Neural cell (in vitro differentiated cells): ENCODE measurements around the gene ZC3H4. TPM values are rescaled to one million over a fixed set of nuclear protein-coding genes. Genes with fewer than 3 reads are reported as not detected.

ENCODE experiments used
- H2AFZ ChIP-seq: fragments of 200-600, 300-800 bp; sonication (generic), shearing (Covaris generic); 2 replicates; pipeline ENCODE4 v1.6.0; 2014; ENCODE audit warnings: low read depth, mild to moderate bottlenecking, antibody characterized with exemption, low read length, moderate library complexity
- H3F3A ChIP-seq: fragments of 200-600 bp; shearing (Covaris generic); 2 replicates; pipeline ENCODE4 v1.6.1; 2016; ENCODE audit warnings: mild to moderate bottlenecking, moderate library complexity, mixed read lengths, antibody characterized with exemption, low read length; ENCODE audit not compliant: insufficient read depth, poor library complexity, severe bottlenecking
- H3K27ac ChIP-seq: fragments of 200-600, 300-800 bp; sonication (generic), shearing (Covaris generic); 2 replicates; pipeline ENCODE4 v1.5.1; 2014; ENCODE audit warnings: mild to moderate bottlenecking, low read length, moderate library complexity
- H3K27me3 ChIP-seq: fragments of 300-800, 200-600 bp; sonication (generic), shearing (Covaris generic); 2 replicates; pipeline ENCODE4 v1.6.0; 2014; ENCODE audit warnings: mild to moderate bottlenecking, low read depth, low read length, moderate library complexity; ENCODE audit not compliant: insufficient read depth
- H3K36me3 ChIP-seq: fragments of 300-800, 200-600 bp; sonication (generic), shearing (Covaris generic); 2 replicates; pipeline ENCODE4 v1.5.1; 2014; ENCODE audit warnings: mild to moderate bottlenecking, antibody characterized with exemption, low read length, moderate library complexity; ENCODE audit not compliant: insufficient read depth
- H3K4me2 ChIP-seq: fragments of 300-800, 200-600 bp; sonication (generic), shearing (Covaris generic); 2 replicates; pipeline ENCODE4 v1.6.0; 2014; ENCODE audit warnings: mild to moderate bottlenecking, low read length
- H3K4me3 ChIP-seq: fragments of 300-800, 200-600 bp; sonication (generic), shearing (Covaris generic); 2 replicates; pipeline ENCODE4 v1.5.1; 2014; ENCODE audit warnings: mild to moderate bottlenecking, low read length, moderate library complexity
- H3K79me2 ChIP-seq: fragments of 200-600 bp; shearing (Covaris generic); replicated peaks from 2 replicates; pipeline ENCODE4 v1.6.0; 2014; ENCODE audit warnings: mild to moderate bottlenecking, low read length, moderate library complexity; ENCODE audit not compliant: insufficient read depth
- H3K9ac ChIP-seq: fragments of 300-800, 200-600 bp; sonication (generic), shearing (Covaris generic); 2 replicates; pipeline ENCODE4 v1.6.1; 2016; ENCODE audit warnings: mild to moderate bottlenecking, low read length, mixed read lengths
- H3K9me2 ChIP-seq: fragments of 200-600 bp; shearing (Covaris generic); 2 replicates; pipeline ENCODE4 v1.6.1; 2016; ENCODE audit warnings: mild to moderate bottlenecking, low read length, mixed read lengths; ENCODE audit not compliant: insufficient read depth
- H3K9me3 ChIP-seq: fragments of 200-600, 300-800 bp; sonication (generic), shearing (Covaris generic); 2 replicates; pipeline ENCODE4 v1.6.1; 2016; ENCODE audit warnings: mild to moderate bottlenecking, mixed run types, low read length, moderate library complexity, mixed read lengths
- H4K20me1 ChIP-seq: fragments of 200-600 bp; shearing (Covaris generic); 2 replicates; pipeline ENCODE4 v1.6.1; 2016; ENCODE audit warnings: mild to moderate bottlenecking, mixed run types; ENCODE audit not compliant: insufficient read depth
- EP300 ChIP-seq: fragments of 450-650 bp; conservative IDR thresholded peaks from 2 replicates; pipeline ENCODE4 v1.6.1; 2014; ENCODE audit warnings: antibody characterized with exemption, mild to moderate bottlenecking, moderate library complexity; ENCODE audit not compliant: poor library complexity, severe bottlenecking
- EZH2 ChIP-seq: fragments of 200-600, 300-800 bp; shearing (Covaris generic), sonication (generic); IDR thresholded peaks from 2 replicates; pipeline ENCODE4 v1.6.1; 2014; ENCODE audit warnings: antibody characterized with exemption, low read length, borderline replicate concordance, mild to moderate bottlenecking; ENCODE audit not compliant: insufficient read depth, poor library complexity, severe bottlenecking
- MXI1 ChIP-seq: fragments of 450-650 bp; conservative IDR thresholded peaks from 2 replicates; pipeline ENCODE4 v1.6.1; 2014; ENCODE audit warnings: antibody characterized with exemption, mild to moderate bottlenecking; ENCODE audit not compliant: poor library complexity, severe bottlenecking
- POLR2AphosphoS5 ChIP-seq: IDR thresholded peaks from 2 replicates; pipeline ENCODE4 v1.6.1; 2012
- RAD21 ChIP-seq: fragments of 450-650 bp; conservative IDR thresholded peaks from 2 replicates; pipeline ENCODE4 v1.6.1; 2014; ENCODE audit warnings: antibody characterized with exemption, mild to moderate bottlenecking, moderate library complexity
- SMC3 ChIP-seq: fragments of 450-650 bp; conservative IDR thresholded peaks from 2 replicates; pipeline ENCODE4 v1.6.1; 2014; ENCODE audit warnings: antibody characterized with exemption, mild to moderate bottlenecking, moderate library complexity; ENCODE audit not compliant: poor library complexity
- TAF1 ChIP-seq: IDR thresholded peaks from 2 replicates; pipeline ENCODE4 v1.6.1; 2012; ENCODE audit warnings: low read depth
- polyA plus RNA-seq: library from polyadenylated mRNA; depleted of rRNA; stranded (reverse); fragments of >200 nt; gene quantifications from 2 replicates; pipeline ENCODE4 v1.2.3, GENCODE V29; 2014
- TF ChIP-seq, protein P1 (sequence below): IDR thresholded peaks from 2 replicates; pipeline ENCODE4 v1.6.1; 2012; ENCODE audit warnings: borderline replicate concordance
- TF ChIP-seq, protein P2 (sequence below): fragments of 450-650 bp; IDR thresholded peaks from 2 replicates; pipeline ENCODE4 v1.5.1; 2014; ENCODE audit warnings: antibody characterized with exemption, mild to moderate bottlenecking, moderate library complexity; ENCODE audit not compliant: poor library complexity, severe bottlenecking

Gene ZC3H4
- polyA plus RNA-seq, 1 donor from 2014 or later, result 5.1 TPM

- H3F3A ChIP-seq, result no peaks in the 10 kb centered on the region
- H3K79me2 ChIP-seq, result no peaks in the 10 kb centered on the region
- H3K9me2 ChIP-seq, result no peaks in the 10 kb centered on the region
- peak; percentile 44 for TF ChIP-seq EZH2
- TF ChIP-seq, protein P1, sequence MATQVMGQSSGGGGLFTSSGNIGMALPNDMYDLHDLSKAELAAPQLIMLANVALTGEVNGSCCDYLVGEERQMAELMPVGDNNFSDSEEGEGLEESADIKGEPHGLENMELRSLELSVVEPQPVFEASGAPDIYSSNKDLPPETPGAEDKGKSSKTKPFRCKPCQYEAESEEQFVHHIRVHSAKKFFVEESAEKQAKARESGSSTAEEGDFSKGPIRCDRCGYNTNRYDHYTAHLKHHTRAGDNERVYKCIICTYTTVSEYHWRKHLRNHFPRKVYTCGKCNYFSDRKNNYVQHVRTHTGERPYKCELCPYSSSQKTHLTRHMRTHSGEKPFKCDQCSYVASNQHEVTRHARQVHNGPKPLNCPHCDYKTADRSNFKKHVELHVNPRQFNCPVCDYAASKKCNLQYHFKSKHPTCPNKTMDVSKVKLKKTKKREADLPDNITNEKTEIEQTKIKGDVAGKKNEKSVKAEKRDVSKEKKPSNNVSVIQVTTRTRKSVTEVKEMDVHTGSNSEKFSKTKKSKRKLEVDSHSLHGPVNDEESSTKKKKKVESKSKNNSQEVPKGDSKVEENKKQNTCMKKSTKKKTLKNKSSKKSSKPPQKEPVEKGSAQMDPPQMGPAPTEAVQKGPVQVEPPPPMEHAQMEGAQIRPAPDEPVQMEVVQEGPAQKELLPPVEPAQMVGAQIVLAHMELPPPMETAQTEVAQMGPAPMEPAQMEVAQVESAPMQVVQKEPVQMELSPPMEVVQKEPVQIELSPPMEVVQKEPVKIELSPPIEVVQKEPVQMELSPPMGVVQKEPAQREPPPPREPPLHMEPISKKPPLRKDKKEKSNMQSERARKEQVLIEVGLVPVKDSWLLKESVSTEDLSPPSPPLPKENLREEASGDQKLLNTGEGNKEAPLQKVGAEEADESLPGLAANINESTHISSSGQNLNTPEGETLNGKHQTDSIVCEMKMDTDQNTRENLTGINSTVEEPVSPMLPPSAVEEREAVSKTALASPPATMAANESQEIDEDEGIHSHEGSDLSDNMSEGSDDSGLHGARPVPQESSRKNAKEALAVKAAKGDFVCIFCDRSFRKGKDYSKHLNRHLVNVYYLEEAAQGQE, result no peak
- H3K9me3 ChIP-seq, result no peaks in the 10 kb centered on the region
- peak overlapping the region; percentile 34 for H3K9ac ChIP-seq
- no peaks in the 10 kb centered on the region for H4K20me1 ChIP-seq
- H3K27ac ChIP-seq, result no peak overlapping the region
- no peaks in the 10 kb centered on the region for H3K36me3 ChIP-seq
- peaks cover 62% of the 10 kb centered on the region for H3K27me3 ChIP-seq
- H2AFZ ChIP-seq, result no peak overlapping the region
- no peak overlapping the region for H3K4me2 ChIP-seq
- peak overlapping the region; percentile 59 for H3K4me3 ChIP-seq
Measured at GRCh38 chr19:47022541-47023447, 90.8 kb downstream of the ZC3H4 start.

GRCh38 chr19:47022140-47022536, 91.4 kb downstream of the ZC3H4 start:
- Histone ChIP-seq H3K4me3 (no peak overlapping the region), H3K9me3 (no peaks in the 10 kb centered on the region), H3F3A (no peaks in the 10 kb centered on the region), H3K27me3 (peaks cover 61% of the 10 kb centered on the region), H3K4me2 (no peak overlapping the region), H3K9me2 (no peaks in the 10 kb centered on the region), H4K20me1 (no peaks in the 10 kb centered on the region), H2AFZ (no peak overlapping the region), H3K27ac (no peak overlapping the region), H3K9ac (no peak overlapping the region), H3K36me3 (no peaks in the 10 kb centered on the region), H3K79me2 (no peaks in the 10 kb centered on the region)
- TF ChIP-seq EZH2, result no peak
- TF ChIP-seq MXI1, result no peak
- TF ChIP-seq, protein P2, sequence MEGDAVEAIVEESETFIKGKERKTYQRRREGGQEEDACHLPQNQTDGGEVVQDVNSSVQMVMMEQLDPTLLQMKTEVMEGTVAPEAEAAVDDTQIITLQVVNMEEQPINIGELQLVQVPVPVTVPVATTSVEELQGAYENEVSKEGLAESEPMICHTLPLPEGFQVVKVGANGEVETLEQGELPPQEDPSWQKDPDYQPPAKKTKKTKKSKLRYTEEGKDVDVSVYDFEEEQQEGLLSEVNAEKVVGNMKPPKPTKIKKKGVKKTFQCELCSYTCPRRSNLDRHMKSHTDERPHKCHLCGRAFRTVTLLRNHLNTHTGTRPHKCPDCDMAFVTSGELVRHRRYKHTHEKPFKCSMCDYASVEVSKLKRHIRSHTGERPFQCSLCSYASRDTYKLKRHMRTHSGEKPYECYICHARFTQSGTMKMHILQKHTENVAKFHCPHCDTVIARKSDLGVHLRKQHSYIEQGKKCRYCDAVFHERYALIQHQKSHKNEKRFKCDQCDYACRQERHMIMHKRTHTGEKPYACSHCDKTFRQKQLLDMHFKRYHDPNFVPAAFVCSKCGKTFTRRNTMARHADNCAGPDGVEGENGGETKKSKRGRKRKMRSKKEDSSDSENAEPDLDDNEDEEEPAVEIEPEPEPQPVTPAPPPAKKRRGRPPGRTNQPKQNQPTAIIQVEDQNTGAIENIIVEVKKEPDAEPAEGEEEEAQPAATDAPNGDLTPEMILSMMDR, result no peak
- no peak for TF ChIP-seq TAF1
- TF ChIP-seq, protein P1, result no peak
- TF ChIP-seq SMC3, result no peak
- TF ChIP-seq EP300, result no peak
- TF ChIP-seq POLR2AphosphoS5, result no peak
- TF ChIP-seq RAD21, result no peak
